Stimulated activated naive CD4-positive, alpha-beta T cell treated with Interleukin-2 at 50 U/mL for 16 hours (primary cell): ENCODE results near the gene DPYSL4.

Experiments used
- DNase-seq: peaks from one replicate; lab custom pipeline; 2025; lab: John Stamatoyannopoulos, UW

DPYSL4 gene

DNA sequence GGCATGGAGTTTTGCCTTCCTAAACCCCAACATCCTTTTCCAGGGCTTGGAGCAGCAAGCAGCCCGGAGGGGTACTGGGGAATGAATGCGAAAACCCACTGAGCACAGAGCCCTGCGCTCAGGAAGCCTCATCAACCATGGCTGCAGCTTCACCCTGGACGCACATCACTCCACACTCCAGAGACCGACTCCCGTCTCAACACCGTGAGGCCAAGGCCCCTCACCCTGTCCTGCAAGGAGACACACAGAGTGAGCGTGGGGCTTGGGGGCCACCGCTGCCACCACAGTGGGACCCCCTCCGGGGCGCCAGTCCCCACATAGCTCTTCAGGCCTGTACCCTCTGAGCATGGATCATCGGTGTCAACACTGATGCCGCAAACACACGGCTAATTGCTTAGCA lies 41.9 kb downstream of the DPYSL4 start:
- no peak for DNase-seq

DNA sequence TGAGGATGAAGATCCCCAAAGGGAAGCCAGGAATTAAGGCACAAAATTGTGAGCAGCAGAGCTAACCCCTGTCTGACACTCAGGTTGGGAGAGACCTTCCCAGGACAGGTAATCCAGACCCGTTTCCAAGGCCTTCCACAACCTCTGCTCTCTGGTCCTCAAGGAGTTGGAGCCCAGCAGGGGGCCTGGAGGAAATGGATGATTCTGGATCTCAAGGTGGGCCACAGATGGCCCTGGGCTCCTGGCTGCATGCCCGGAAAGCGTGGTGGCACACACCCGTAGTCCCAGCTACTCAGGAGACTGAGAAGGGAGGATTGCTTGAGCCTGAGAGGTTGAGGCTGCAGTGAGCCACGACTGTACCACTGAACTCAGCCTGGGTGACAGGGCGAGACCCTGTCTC lies 42.3 kb downstream of the DPYSL4 start:
- DNase-seq: no peak

DNA sequence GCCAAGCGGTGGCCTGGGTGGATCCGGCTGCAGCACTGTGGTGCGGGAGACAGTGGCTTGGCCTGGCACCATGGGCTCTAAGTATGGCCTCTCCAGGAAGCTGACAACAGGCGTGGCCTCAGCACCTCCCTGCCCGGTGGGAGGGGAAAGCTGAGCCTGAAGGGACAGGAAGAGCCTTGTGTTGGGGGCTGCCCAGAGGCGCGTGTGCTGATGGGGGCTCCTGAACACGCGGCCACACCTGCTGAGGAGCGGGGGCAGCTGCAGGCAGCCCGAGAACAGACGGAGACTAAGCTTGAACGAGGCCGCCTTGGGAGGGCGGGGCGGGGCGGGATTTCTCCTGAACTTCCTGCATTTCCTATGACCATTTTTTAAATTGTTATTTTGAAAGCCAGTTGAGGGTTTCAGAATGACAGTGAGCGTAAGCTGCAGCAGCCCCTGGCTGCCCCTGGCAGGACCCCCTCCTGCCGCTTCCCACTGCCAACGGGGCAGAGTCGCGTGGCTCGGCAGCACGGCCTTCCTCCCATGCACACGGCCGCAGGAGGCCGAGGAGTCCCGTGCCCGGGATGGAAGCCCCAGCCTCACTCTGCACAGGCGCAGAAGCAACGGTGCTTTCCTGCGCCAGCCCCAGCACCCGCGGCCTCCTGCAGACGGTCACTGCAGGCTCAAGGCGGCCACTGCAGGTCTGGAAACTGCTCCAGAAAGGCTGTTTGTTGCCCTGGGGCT lies 43.2 kb downstream of the DPYSL4 start:
- no peak for DNase-seq

DNA sequence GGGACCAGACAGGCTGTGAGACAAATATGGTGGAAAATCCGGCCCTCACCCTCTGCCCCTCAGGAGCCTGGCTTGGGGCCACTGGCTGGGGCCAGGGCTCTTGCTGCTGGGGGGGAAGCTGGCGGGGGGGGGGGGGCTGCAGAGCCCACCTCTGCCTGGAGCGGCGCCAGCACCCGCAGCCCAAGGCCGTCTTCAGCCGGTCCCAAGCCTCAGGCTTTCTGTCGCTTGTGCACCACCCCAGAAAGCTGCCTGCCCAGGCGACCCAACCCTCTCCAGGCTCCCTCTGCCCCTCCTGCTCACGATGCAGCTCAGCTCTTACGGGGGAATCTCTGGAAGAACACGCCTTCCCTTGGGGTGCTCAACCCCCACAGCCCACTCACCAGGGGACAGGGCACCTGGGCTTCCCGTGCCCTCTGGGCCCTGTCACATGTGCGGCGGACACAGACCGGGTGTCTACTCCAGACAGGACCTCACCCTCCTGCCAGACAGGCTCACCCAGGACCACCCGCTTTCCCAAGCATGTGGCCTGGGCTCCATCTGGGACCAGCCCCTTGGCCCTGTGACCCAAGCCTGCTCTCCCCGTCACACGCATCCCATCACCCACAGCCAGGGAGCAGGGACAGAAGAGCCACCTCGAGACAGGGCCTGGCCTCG lies 43.9 kb downstream of the DPYSL4 start:
- no peak for DNase-seq

DNA sequence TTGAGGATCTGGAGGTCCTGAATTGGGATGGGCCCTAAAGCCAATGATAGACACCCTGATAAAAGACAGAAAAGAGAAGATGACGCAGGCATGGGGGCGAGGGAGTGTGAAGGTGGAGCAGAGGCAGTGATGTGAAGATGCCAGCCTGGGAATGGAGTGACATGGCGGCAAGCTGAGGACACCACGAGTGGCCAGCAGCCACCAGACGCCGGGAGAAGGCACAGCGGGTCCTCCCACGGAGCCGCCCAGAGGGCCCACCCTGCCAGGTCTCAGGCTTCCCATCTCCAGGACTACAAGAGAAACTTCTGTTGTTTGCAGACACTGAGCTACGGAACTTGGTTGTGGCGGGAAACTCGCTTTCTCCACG lies 44.9 kb downstream of the DPYSL4 start:
- no peak for DNase-seq

DNA sequence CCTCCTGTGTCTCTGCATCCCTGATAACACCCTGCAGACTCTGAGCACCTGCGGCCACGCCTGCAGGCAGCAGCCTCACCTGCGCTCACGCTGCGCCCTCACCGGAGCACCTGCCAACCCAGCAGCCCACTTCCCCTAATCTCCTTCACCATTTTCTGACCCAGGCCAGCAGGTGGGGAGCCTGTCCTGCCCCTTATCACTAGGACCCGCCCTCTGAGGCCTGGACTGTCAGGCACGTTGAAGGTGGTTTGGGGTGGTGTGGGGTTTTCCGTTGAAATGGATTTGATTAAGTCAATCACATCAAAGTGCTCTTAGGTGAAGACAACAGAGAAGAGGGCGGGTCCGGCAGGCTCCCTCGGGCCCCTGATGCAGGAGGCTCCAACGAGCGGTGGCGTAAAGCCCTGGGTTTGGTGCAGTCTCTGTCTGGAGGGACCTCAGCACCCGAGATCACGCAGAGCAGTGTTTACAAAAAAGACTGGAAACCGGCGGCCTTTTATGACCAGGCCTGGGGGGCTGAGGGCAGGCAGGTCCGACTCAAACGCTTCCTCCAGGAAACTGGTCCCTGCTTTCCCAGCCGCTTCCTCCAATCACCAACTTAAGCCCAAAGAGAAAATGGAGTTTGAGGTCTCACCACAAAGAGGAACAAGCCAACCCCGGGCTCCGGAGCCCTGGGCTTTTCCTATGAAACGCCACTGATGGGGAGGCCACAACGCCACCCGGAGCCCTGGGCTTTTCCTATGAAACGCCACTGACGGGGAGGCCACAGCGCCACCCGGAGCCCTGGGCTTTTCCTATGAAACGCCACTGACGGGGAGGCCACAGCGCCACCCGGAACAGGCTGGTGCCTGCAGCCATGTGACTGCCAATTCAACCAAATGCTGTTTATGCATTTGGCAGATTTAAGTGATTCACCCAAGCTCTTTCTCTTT lies 45.5 kb downstream of the DPYSL4 start:
- DNase-seq: no peak

DNA sequence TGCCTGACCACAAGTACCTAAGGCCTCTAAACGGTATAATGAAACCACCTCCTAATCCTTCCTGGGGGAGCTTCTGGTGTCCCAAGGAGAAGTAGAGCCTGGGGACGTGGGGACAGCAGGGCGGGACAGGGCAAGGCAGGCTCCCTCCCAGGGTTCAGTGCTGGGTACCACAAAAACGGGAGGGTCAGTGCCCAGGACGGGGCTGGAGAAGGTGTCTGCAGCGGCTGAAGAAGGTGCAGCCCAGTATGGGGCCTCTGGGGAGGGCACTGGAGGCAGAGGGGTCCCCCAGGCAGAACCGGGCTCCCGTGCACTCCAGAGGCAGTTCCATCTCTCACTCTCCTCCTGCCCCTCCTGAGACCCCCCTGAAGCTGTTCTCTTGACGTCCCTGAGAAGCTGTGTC lies 46.2 kb downstream of the DPYSL4 start:
- no peak for DNase-seq

DNA sequence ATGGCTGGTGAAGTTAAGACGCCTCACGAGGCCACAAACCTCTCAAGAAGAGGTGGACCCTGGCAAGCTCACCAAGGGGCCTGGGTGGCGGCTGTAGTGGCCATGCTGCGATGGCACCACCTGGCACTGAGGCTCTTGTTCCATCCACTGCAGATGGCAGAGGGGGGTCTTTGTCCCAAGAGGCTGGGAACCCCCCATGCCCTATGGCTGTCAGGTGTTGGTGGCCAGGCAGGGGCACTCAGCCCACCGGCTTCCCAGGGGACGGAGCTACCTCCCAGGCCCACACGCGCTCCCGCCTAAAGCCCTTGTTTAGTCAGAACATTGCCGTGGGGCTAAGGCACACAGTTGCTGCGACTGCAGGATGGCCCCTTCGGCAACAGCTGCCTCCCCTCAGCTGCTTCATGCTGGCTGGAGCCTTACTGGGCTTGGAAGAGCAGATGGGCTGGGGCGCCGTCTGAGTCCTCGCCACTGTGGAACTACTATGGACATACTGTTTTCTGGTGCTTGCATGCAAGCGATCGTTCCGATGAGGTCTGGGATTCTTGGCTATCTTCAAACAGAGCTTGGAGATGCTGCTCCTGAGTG lies 46.8 kb downstream of the DPYSL4 start:
- DNase-seq: no peak

DNA sequence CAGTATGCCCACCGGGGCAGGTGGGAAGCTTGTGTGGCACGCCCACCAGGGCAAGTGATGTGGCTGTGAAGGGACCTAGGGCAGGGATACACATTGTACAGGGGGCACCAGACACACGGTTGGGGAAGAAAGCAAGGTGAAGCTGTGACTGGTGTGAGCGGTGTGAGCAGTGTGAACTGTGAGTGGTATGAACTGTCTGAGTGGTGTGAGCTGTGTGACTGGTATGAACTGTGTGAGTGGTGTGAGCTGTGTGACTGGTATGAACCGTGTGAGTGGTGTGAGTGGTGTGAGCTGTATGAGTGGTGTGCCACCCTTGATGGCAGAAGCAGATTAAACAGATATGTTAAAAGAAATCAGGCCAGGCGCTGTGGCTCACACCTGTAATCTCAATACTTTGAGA lies 48.1 kb downstream of the DPYSL4 start:
- DNase-seq: no peak

DNA sequence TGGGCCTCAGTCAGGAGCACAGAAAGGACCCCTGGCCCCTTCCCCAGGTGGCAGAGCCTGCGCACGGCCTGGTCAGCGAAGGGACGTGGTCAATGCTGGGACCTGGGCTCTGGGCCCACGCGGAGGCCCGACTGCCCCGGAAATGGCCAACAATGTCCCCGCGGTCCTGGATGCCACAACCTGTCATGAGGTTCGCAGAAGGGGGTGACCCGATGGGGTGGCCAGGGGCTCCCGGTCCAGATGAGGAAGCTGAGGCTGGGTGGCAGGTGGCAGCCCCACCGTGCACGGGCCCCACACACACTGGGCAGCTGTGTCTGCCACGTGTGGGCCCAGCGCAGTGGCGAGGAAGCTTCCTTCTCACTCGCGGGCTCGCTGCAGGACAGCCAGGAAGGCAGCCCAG lies 49.4 kb downstream of the DPYSL4 start:
- DNase-seq: no peak

DNA sequence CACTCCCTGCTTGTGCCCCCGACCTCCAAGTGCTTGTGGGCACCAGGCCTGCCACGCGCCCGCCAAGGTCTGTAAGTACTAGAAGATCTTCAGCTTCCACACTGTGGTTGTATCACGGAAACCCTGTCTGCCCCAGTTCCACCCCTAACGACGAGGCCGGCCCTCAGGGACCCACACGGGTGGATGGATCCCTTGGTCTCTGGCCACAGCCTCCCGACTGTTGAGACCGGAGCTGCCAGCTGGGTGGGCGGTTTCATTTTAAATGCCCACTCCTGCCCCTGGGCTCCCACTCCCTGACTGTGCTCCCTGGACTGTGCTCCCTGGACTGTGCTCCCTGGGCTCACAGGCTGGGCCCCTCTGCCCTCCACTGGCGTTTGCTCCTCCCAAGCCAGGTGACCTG lies 50.1 kb downstream of the DPYSL4 start:
- DNase-seq: no peak

DNA sequence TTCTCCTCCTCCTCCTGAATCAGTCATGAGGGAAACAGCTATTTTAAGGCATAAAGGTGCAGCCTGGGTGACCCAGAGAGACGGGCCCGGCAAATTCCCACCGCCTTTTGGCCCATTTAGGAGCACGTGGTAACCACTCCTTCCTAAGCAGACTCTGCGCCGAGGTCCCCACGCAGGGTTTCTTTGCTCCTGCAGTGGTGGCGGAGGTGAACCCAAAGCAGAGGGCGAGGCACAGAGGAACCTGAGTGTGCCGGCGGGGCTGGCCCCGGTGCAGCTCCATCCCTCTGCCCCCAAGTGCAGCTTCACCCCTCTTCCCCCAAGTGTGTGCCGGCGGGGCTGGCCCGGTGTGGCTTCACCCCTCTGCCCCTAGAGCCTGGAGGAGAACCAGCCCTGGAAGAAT lies 50.6 kb downstream of the DPYSL4 start:
- DNase-seq: no peak

DNA sequence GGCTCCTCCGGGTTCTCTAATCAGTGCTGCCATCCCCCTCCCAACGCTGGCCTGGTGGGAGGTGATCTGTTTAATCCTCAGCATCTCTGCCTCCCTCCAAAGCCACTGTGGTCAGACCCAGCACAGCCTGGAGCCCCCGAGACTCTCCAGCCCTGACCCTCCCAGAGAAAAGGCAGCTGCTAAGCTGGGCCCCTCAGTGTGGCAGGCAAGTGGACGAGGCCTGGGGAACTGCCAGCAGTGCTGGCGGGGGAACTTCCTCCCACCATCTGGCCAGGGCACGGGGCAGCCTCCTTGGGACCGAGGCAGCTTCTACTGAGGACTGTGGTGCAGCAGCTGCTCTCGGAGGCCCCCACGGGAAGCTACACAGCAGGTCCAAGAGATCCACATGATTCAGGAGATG lies 51.1 kb downstream of the DPYSL4 start:
- no peak for DNase-seq

DNA sequence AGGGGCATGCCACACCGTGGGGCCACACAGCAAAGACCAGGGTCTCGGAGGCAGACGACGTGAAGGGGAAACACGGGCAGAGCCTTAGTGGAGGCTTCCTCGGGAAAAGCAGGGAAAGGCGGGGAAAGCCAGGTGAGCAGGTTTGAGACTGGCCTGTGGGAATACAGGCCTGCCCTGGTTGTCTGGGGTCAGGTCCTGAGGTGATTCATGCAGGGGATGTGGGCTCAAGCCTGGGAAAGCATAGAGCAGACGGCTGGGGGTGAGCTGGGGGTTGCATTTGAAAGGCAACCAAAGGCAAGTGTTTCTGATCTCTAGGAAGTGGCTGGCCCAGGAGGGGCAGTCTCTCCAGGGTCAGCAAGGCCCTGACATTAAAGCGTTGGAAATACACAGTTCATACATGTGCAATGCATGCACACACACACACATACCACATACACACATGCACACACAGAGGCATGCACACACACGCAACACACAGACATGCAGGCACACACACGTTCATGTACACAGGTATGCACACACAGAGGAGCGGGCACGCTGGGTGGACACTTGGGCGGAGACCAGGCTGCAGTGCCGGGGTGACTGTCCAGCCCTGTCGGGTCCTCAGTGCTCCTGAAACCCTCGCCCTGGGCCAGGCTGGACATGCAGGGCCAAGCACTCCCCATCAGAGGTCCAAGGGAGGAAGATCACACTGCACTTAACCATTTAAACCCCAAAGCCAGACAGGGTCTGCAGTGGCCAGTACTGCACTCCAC lies 51.8 kb downstream of the DPYSL4 start:
- DNase-seq: no peak

DNA sequence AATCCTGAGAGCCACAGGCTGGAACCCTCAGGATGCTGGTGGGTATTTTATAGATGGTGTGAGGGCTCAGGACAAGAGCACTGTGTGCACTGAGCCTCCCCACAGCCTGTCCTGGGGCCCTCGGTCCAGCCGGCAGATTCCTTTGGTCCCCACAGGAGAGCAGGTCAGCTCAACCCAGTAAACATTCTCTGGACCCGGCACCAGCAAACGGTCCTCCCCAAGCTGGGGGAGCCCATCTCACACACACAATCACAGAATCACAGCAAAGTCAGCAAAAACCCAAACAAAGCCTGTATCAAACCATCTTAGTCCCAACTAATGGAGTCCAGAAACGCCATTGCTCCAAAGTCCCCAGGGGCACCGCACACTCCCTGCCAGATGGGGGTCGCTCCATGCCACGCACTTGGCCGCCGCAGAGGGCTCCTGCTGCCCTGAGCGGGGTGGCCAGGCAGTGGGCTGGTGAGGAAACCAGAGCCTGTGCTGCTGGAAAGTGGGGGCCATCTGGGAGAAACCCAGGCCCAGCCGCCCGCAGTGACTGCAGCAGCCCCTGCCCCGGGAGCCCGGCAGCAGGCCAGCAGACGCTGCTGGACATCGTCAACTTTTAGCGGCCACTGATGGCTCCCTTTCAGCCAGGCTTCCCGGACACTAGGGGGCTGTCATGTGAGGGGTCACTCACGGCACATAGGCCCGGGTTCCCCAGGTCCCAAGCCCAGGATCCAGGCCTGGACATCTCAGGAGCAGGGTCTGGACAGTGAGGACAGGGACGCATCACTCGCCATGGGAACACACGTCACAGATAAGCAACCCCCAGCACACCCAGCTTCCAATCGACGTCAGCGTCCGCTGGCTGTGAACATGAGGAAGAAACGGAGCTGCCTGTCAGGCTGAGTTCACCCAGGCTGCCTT lies 52.6 kb downstream of the DPYSL4 start:
- DNase-seq: no peak

DNA sequence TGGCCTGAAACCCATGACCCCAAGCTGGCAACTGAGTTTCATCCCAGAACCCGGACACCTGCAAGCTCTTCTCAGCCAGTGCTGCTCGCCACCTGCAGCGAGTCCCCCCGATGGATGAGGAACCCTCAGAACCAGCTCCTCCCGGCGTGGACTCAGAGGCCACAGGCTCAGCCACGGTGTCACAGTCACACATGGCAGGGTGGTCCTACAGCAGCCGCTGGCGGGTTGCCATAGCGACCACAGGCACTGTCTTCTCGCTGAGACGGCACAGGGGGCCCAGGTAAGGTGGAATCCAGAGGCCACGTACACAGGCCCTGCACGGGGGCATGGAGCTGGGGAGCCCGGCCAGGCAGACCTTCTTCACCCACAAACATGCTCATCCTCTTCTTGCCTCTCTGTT lies 53.4 kb downstream of the DPYSL4 start:
- DNase-seq: no peak

DNA sequence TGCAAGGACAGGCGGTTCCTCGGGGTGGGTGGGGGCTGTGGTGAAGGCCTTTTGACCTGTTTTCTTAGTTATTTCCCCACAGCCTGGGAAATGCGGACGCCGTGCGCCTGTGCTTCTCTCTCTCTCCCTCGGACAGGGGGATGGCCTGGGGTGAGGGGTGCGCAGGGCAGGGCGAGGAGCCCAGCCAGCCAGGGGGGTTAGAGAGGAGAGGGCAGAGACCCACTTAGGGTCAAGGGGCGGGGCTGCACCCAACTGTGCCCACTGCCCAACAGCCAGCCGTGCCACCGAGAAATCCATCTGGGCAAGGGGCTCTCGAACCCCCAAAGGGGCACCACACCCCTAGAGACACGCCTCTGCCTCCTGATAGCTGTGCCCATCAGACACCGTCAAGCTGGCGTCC lies 53.8 kb downstream of the DPYSL4 start:
- no peak for DNase-seq

DNA sequence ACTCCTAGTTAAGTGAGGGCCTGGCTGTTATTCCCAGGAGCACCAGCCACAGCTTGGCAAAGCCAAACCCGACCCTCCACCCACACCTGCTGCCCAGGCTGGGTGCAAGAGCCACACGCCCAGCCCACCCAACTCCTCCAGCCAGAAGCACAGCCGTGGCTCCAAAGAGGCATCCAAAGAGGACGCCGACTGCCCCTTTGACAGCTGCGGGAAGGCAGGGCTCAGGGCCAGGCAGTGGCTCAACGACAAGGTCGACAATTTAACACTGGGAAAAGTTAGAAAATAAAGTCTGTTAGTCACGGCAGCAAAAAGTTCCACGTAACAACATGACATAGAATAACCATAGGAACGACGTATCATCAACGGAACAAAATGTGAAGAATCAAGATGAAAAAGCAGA lies 54.3 kb downstream of the DPYSL4 start:
- no peak for DNase-seq

DNA sequence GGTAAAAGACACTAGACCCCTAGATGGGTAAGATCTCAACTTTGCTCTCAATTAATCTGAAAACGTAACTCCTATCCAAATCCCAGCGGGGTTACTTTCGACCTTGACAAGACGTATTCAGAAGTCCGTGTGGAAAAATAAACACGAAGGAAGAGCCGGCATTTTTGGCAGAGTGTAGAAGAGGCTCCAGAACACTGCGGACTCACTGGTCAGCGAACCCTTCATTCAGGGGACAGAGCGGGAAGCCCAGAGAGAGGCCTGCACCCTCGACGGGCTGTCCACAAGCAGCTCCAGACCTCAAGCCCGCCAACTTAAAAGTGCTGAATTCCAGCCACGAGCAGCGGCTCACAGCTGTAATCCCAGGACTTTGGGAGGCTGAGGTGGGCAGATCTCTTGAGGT lies 54.7 kb downstream of the DPYSL4 start:
- no peak for DNase-seq

DNA sequence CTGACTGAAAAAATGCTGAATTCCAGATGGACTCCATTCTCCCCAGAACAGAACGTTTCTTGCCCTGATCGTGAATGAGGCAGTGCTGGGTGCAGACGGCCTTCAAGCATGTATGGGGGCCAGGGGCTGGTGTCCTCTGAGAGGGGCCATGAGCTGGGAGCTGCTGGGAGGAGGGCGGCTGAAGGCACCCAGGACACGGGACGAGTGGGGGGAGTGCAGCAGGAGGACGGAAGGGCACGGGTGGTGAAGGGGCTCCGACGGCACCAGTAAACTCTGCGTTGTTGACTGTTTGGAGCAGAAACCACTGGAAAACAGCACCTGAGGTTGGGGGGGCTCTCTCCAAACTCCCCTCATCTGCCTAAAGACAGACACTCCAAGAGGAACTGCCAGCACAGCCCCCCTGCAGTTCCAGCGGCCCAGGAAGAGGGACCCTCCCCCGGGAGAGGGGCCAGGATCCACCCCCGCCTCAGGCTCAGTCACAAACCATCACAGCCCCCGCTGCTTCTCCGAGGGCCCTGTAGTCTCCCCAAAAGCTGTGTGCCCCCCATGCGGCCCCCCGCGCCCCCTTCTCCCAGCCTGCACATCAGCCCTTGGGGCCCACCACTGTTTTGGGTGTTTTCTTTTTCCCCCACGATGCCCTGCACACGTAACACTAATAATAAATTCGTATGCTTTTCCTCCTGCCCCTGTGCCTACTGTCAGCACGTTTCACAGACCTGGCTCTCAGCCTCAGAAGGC lies 55.5 kb downstream of the DPYSL4 start:
- no peak for DNase-seq
